GM18519 (cell line): ENCODE results near the gene PYCARD.
"Not testable (repeated sequence)": the region's sequence is repeated elsewhere in the genome, so short reads cannot be mapped to it uniquely, and the experiment has no call there.

Experiments
- ATAC-seq: cut with Tn5 transposase; IDR thresholded peaks from one replicate; pipeline ENCODE4 v1.9.1; 2021; ENCODE audit warnings: mild to moderate bottlenecking, moderate library complexity; ENCODE audit not compliant: unreplicated experiment, low FRiP score

Gene PYCARD

GRCh38 chr16:31191697-31192428 lies 10.7 kb downstream of the PYCARD start:
- ATAC-seq, result no peak

GRCh38 chr16:31190818-31191444 lies 11.6 kb downstream of the PYCARD start:
- no peak for ATAC-seq

- no peak for ATAC-seq
Observed at GRCh38 chr16:31190061-31190460, 12.5 kb downstream of the PYCARD start.

DNA sequence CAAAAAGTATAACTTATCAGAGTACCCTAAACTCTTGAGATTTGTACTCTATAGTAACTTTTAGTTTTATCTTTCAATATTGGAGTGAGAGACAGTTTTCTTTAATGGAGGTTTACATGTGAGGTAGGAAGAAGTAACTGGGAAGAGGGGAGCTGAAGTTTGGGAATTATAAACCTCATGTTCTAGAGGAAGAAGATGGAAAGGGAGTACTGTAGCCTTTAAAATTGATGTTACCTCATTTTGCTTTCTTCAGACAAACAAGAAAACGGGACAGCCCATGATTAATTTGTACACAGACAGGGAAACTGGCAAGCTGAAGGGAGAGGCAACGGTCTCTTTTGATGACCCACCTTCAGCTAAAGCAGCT lies 13.2 kb downstream of the PYCARD start:
- ATAC-seq, result no peak

DNA sequence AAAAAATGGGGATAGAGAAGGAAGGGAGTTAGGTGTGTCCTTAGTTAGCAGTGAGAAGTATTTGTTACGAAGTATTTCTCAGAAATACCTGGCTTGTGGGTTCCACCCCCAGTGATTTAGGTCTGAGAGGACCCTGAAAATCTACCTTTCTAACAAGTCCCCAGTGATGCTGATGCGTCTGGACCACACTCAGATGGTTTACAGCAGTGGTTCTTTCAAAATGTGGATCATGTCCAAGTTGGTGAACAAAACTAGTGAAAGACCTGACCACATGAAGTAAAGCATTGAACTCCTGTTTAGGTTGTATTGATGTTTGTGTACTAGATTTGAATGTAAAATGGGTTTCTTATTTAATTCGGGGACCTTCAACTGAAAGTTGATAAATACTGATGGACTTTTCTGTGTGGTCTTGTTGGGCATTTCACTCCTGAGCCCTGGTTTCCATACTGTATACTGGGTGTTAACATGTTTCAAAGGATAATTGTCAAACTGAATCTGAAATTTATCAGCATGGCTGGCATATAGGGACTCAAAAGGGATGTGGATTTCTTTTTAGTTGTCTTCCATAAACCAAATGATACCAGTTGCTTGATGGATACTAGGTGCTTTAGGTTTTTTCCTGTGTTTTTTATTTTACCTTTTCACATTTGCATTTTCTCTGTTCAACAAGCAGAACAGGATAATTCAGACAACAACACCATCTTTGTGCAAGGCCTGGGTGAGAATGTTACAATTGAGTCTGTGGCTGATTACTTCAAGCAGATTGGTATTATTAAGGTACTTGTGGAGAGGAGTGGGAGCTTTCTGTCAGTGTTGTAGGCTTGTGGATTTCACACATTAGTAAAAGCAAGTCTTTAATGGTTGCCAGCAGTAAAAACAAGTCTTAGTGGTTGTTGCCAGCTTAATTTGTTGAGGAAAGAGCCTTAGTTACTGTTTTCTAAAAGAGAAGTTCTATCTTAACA lies 13.8 kb downstream of the PYCARD start:
- ATAC-seq, result no peak

DNA sequence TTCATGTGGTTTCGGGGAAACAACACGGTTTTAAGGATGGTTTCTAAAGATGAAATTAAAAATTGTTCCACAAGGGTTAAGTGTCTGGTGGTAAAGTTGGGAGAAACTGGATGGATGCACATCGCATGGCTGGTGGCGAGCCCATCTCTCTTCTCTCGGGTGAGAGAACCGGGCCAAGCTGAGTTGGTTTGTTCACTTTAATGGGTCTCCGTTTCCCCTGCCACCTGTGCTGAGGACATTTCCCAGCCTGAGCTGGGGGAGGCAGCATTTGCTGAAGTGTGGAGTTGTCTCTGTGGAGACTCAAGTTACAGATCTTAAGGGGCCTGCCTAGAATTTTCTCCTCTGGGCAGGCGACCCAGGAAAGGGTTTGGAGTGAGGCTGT lies 14.8 kb downstream of the PYCARD start:
- ATAC-seq, result no peak

- ATAC-seq, result no peak
Observed at GRCh38 chr16:31186930-31187807, 15.4 kb downstream of the PYCARD start.

DNA sequence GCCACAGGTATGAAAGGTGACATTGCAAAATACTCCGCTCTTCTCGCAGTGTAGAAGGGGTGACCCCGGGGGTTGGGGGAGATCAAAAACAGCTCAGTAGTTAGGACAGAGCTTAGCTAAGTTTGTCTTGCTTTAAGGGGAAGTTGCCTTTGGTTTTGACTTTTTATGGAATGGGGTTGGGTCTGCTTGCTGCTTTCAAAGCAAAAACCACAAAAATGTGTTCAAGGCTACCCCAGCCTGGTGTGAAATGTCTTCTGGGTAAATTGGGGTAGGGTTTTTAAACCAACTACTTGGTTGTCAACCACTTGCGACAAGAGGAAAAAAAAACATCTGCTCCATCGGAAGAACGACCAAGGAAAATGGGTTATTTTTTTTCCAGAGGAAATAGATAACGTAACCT lies 16.4 kb downstream of the PYCARD start:
- no peak for ATAC-seq

DNA sequence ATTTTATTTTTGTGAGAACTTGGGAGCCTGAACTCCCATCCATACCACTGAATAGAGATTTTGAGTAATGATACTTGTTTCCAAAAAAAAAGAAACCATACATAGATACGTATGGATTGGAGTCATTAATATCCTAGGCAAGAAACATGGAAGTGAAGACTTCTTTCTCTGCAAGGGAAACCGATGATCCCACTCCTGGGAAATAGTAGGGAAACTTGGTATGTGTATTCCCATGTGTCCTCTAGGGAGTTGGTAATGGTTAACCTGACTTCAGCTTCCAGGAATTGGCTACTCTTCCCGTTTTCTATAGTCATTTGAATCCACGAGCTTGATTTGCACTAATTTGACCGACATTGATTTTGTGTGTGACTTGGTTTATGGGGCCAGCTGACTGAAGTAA lies 17.2 kb downstream of the PYCARD start:
- no peak for ATAC-seq

- no peak for ATAC-seq
Observed at GRCh38 chr16:31184888-31185287, 17.7 kb downstream of the PYCARD start.

- ATAC-seq, result no peak
Observed at GRCh38 chr16:31183432-31184428, 18.8 kb downstream of the PYCARD start.

GRCh38 chr16:31182391-31182790 lies 20.2 kb downstream of the PYCARD start:
- no peak for ATAC-seq

DNA sequence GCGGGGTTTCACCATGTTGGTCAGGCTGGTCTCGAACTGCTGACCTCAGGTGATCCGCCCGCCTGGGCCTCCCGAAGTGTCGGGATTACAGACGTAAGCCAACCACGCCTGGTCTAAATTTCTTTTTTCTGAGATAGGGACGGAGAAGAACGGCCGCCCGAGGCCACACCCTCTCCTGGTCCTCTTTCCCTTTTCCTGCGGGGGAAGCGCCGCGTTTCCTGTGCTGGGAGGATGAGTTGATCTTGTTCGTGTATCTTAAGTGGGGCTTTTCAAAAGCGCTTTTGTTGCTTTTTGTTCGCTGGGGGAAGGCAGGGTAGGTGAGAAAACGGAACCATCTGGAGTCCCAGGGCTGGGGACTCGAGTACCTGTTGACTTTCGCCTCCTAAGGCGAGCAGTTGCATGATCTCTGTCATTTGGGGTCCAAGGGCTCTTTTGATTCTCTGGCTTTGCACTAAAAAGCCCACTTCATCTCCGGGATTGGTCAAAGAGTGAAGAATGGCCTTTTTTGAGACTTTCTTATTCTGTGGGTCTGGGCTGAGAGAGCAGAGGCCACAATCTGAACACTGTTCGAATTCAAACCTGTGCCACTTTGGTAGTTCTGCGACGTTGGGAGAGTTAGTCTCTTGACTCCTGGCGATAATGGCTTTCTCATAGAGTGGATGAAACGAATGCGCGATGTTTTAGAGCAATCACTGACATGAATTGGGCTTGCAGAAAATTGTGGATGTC lies 21.3 kb downstream of the PYCARD start:
- ATAC-seq, result no peak

- ATAC-seq, result peak; percentile 33
Observed at GRCh38 chr16:31179747-31180459, 22.7 kb downstream of the PYCARD start, which contains the start of gene FUS. Gene FUS, plus strand, starts transcription at chr16:31180139. Its CDS starts 76 bp downstream, at chr16:31180215.

- peak; percentile 4 for ATAC-seq
Observed at GRCh38 chr16:31179219-31179746, 23.3 kb downstream of the PYCARD start.

DNA sequence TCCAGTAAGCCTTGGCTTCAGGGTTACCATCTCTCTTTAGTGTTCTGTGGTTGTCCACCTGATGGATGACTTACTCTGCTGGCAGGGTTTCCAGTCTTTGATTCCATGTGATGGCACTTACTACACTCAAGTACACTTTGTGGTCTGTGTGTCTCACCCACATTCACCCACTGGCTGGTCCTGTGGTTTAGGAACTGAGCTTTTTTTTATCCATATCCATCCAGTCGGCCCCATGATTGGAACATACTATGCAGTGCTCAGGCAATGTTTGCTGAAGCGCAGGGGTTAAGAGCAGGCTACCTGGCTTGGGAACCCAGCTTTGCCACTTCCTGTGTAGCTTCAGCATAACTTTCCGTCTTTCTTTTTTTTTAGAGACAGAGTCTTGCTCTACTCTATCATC lies 25.4 kb downstream of the PYCARD start:
- no peak for ATAC-seq

- ATAC-seq, result not testable (repeated sequence)
Observed at GRCh38 chr16:31170048-31170447, 32.5 kb downstream of the PYCARD start.
